Smooth muscle cell (in vitro differentiated cells): ENCODE results near the gene ZNF362. TPM values are rescaled to one million over a fixed set of nuclear protein-coding genes. Genes with fewer than 3 reads are reported as not detected.

Source experiments
- DNase-seq: peaks from one replicate; lab custom pipeline; 2025; ENCODE audit not compliant: unreplicated experiment; lab: John Stamatoyannopoulos, UW
- H2AFZ ChIP-seq: fragments of 200-600 bp; sonication (generic); 2 replicates; pipeline ENCODE4 v1.6.0; 2016; ENCODE audit warnings: antibody characterized with exemption, low read depth, mild to moderate bottlenecking
- H3F3A ChIP-seq: fragments of 200-600 bp; sonication (generic); 2 replicates; pipeline ENCODE4 v1.6.0; 2017; ENCODE audit warnings: antibody characterized with exemption, low read depth
- H3K27ac ChIP-seq: fragments of 200-600 bp; sonication (generic); 2 replicates; pipeline ENCODE4 v1.5.1; 2016; ENCODE audit warnings: low read depth, mild to moderate bottlenecking
- H3K27me3 ChIP-seq: fragments of 200-600 bp; sonication (generic); 2 replicates; pipeline ENCODE4 v1.6.1; 2016; ENCODE audit warnings: low read depth, mild to moderate bottlenecking
- H3K36me3 ChIP-seq: fragments of 200-600 bp; sonication (generic); 2 replicates; pipeline ENCODE4 v1.5.1; 2016; ENCODE audit warnings: low read depth
- H3K4me1 ChIP-seq: fragments of 200-600 bp; sonication (generic); 2 replicates; pipeline ENCODE4 v1.5.1; 2016; ENCODE audit warnings: low read depth
- H3K4me2 ChIP-seq: fragments of 200-600 bp; sonication (generic); 2 replicates; pipeline ENCODE4 v1.6.0; 2016; ENCODE audit warnings: mild to moderate bottlenecking
- H3K4me3 ChIP-seq: fragments of 200-600 bp; sonication (generic); 2 replicates; pipeline ENCODE4 v1.5.1; 2016; ENCODE audit warnings: mild to moderate bottlenecking
- H3K79me2 ChIP-seq: fragments of 200-600 bp; sonication (generic); 2 replicates; pipeline ENCODE4 v1.6.0; 2016; ENCODE audit warnings: low read depth, mild to moderate bottlenecking
- H3K9ac ChIP-seq: fragments of 200-600 bp; sonication (generic); 2 replicates; pipeline ENCODE4 v1.6.0; 2016; ENCODE audit warnings: low read depth
- H3K9me3 ChIP-seq: fragments of 200-600 bp; sonication (generic); replicated peaks from 2 replicates; pipeline ENCODE4 v1.5.1; 2016; ENCODE audit warnings: low read depth
- H4K20me1 ChIP-seq: fragments of 200-600 bp; sonication (generic); 2 replicates; pipeline ENCODE4 v1.6.0; 2016; ENCODE audit warnings: low read depth
- WGBS: methylation state at CpG from one replicate; pipeline ENCODE4 v1.1.7; 2016; ENCODE audit warnings: low lambda C conversion rate; 5-methylcytosine and 5-hydroxymethylcytosine counted together
- polyA plus RNA-seq: library from polyadenylated mRNA; unstranded; fragments of >200 nt; fragmentation: Nextera tagmentation; extraction: Ambion mirVana; gene quantifications from 2 replicates; pipeline ENCODE4 v1.2.1, GENCODE V29; 2016
- total RNA-seq: library from RNA; depleted of rRNA; stranded (reverse); fragments of >200 nt; gene quantifications from 2 replicates; pipeline ENCODE4 v1.2.3, GENCODE V29; 2014
- TF ChIP-seq, protein P1 (sequence below): fragments of 200-600 bp; sonication (generic); IDR thresholded peaks from 2 replicates; pipeline ENCODE4 v1.5.1; 2017; ENCODE audit warnings: borderline replicate concordance, mild to moderate bottlenecking, antibody characterized with exemption; ENCODE audit not compliant: insufficient read depth, poor library complexity, severe bottlenecking

ZNF362 gene
- total and polyA plus RNA-seq, 2 experiments from 2014 or later: 30.0 to 38.2 TPM

DNA sequence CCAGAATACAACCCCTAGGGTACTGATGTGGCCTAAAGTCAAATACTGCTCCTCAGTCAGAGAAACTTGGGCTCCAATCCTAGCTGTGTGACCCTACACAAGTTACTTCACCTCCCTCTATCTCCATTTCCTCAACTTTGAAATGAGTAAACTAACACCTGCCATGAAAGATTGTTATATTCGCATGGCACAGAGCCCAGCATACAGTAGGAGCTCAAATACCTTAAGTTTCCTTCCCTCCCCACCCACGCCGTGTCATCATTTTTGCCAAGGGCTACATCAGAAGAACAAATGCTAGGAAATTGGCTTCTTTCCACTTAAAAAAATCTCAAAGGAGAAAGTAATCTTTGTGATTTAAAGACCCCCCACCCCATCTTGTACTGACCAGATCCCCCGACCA, 22.2 kb upstream of the ZNF362 start:
- no peaks in the 10 kb centered on the region for H3K79me2 ChIP-seq
- H3K9ac ChIP-seq: no peak overlapping the region
- WGBS: 70% methylated on average over 4 of the region's 4 CpGs
- H3K27me3 ChIP-seq: no peaks in the 10 kb centered on the region
- TF ChIP-seq, protein P1, sequence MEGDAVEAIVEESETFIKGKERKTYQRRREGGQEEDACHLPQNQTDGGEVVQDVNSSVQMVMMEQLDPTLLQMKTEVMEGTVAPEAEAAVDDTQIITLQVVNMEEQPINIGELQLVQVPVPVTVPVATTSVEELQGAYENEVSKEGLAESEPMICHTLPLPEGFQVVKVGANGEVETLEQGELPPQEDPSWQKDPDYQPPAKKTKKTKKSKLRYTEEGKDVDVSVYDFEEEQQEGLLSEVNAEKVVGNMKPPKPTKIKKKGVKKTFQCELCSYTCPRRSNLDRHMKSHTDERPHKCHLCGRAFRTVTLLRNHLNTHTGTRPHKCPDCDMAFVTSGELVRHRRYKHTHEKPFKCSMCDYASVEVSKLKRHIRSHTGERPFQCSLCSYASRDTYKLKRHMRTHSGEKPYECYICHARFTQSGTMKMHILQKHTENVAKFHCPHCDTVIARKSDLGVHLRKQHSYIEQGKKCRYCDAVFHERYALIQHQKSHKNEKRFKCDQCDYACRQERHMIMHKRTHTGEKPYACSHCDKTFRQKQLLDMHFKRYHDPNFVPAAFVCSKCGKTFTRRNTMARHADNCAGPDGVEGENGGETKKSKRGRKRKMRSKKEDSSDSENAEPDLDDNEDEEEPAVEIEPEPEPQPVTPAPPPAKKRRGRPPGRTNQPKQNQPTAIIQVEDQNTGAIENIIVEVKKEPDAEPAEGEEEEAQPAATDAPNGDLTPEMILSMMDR: no peak
- H3K27ac ChIP-seq: no peak overlapping the region
- no peak overlapping the region for H3K4me3 ChIP-seq
- no peaks in the 10 kb centered on the region for H3K4me1 ChIP-seq
- no peak for DNase-seq
- no peaks in the 10 kb centered on the region for H3F3A ChIP-seq
- H2AFZ ChIP-seq: no peak overlapping the region
- H4K20me1 ChIP-seq: no peaks in the 10 kb centered on the region
- H3K36me3 ChIP-seq: no peaks in the 10 kb centered on the region
- H3K4me2 ChIP-seq: no peak overlapping the region
- H3K9me3 ChIP-seq: no peaks in the 10 kb centered on the region

DNA sequence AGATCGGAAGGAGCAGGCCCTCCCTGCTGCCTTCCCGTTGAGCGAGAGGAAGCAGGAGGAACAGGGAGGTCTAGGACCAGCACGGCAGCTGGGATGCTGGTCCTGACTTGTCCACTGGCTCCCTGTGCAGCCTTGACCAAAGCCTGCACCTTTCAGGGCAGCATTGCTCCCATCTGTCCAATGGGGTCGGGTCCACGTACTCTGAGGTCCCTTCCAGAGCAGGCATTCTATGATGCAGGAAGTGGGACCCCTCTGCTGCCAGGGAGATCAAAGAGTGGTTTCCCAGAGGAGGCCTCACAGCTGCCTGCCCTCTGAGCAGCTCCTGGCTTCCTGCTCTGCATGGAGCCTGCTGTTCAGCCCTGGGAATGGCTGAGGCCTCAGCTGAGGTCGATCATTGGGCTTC, 21.7 kb upstream of the ZNF362 start:
- no peak overlapping the region for H3K4me3 ChIP-seq
- H3K4me1 ChIP-seq: no peaks in the 10 kb centered on the region
- no peak overlapping the region for H3K4me2 ChIP-seq
- H2AFZ ChIP-seq: no peak overlapping the region
- H3F3A ChIP-seq: no peaks in the 10 kb centered on the region
- 69% methylated on average over 7 of the region's 7 CpGs for WGBS
- no peak for DNase-seq
- H3K27me3 ChIP-seq: no peaks in the 10 kb centered on the region
- H3K79me2 ChIP-seq: no peaks in the 10 kb centered on the region
- H3K9me3 ChIP-seq: no peaks in the 10 kb centered on the region
- TF ChIP-seq, protein P1: no peak
- no peaks in the 10 kb centered on the region for H4K20me1 ChIP-seq
- H3K27ac ChIP-seq: no peak overlapping the region
- no peak overlapping the region for H3K9ac ChIP-seq
- no peaks in the 10 kb centered on the region for H3K36me3 ChIP-seq

DNA sequence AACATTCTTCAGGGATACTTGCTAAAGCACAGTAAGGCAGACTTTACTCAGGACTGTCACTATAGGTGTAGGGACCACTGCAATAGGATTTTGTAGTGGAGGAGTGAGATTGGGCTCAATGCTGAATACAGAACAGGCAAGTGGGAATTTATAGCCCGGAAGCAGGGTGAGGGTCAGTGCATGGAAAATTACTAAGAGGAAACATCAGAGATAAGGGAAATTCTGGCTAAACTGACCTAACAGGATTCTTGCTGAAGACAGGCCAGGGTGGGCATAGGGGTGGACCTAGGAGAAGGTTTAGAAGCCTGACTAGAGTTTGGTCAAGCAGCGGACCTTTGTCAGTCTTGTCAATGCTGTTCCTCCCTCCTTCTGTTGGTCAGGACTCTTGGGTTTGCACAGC, 20.8 kb upstream of the ZNF362 start:
- WGBS: 65% methylated on average over 2 of the region's 2 CpGs
- no peak overlapping the region for H2AFZ ChIP-seq
- H3K4me3 ChIP-seq: no peak overlapping the region
- no peaks in the 10 kb centered on the region for H3K79me2 ChIP-seq
- H3K4me1 ChIP-seq: no peaks in the 10 kb centered on the region
- H3K36me3 ChIP-seq: no peaks in the 10 kb centered on the region
- no peak for DNase-seq
- no peak overlapping the region for H3K4me2 ChIP-seq
- H3K9ac ChIP-seq: no peak overlapping the region
- H3K9me3 ChIP-seq: no peaks in the 10 kb centered on the region
- no peak overlapping the region for H3K27ac ChIP-seq
- H3F3A ChIP-seq: no peaks in the 10 kb centered on the region
- TF ChIP-seq, protein P1: no peak
- H4K20me1 ChIP-seq: no peaks in the 10 kb centered on the region
- H3K27me3 ChIP-seq: no peaks in the 10 kb centered on the region

DNA sequence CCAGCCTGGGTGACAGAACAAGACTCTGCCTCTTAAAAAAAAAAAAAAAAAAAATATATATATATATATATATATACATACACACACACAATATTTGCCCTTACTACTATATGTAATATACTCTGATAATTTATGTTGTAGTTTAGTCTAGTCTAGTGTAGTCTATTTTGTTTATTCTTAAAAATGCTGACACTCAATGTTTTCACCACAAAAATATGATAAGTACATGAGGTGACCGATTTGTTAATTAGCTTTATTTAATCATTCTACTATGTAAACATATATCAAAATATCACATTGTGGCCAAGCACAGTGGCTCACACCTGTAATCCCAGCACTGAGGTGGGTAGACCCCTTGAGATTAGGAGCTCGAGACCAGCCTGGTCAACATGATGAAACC, 19.8 kb upstream of the ZNF362 start:
- no peaks in the 10 kb centered on the region for H4K20me1 ChIP-seq
- H3K27ac ChIP-seq: no peak overlapping the region
- no peak overlapping the region for H3K9ac ChIP-seq
- DNase-seq: no peak
- H3K4me1 ChIP-seq: no peaks in the 10 kb centered on the region
- WGBS: 98% methylated on average over 2 of the region's 2 CpGs
- TF ChIP-seq, protein P1: no peak
- no peaks in the 10 kb centered on the region for H3K27me3 ChIP-seq
- no peaks in the 10 kb centered on the region for H3F3A ChIP-seq
- no peaks in the 10 kb centered on the region for H3K9me3 ChIP-seq
- no peaks in the 10 kb centered on the region for H3K36me3 ChIP-seq
- H3K79me2 ChIP-seq: no peaks in the 10 kb centered on the region
- H3K4me2 ChIP-seq: no peak overlapping the region
- no peak overlapping the region for H3K4me3 ChIP-seq
- H2AFZ ChIP-seq: no peak overlapping the region
